K562 (cell line): Measurements from ENCODE around the gene CCDC87. TPM values are rescaled to one million over a fixed set of nuclear protein-coding genes. Genes with fewer than 3 reads are reported as not detected.
A peak's percentile ranks its signal among the peaks of the same experiment; 100 is the strongest.

ENCODE experiments used
- BRD4 ChIP-seq: fragments of 200-600 bp; sonication (generic); IDR thresholded peaks from 2 replicates; pipeline ENCODE4 v1.6.1; 2017; ENCODE audit warnings: inconsistent platforms
- CBX2 ChIP-seq: fragments of 200-600 bp; sonication (generic); IDR thresholded peaks from one replicate; pipeline ENCODE4 v1.6.1; 2012; ENCODE audit warnings: mild to moderate bottlenecking, low read length, inconsistent platforms; ENCODE audit not compliant: insufficient read depth, poor library complexity, severe bottlenecking
- ETS2 ChIP-seq: IDR thresholded peaks from 2 replicates; pipeline ENCODE4 v1.6.1; 2016; ENCODE audit warnings: borderline replicate concordance, missing genetic modification characterization, mild to moderate bottlenecking, moderate library complexity, missing compliant biosample characterization; ENCODE audit not compliant: poor library complexity, severe bottlenecking
- FOXM1 ChIP-seq, 2 experiments: fragments of 450-650 bp in 1 of 2; sonication (generic) in 1 of 2; formaldehyde crosslinking in 1 of 2; IDR thresholded peaks; 2 replicates each; pipeline versions ENCODE4 v1.6.1 to v1.9.0; 2017 to 2022; ENCODE audit warnings: low read depth in 2 of 2, mild to moderate bottlenecking in 2 of 2, missing genetic modification reagents in 1 of 2, moderate library complexity in 1 of 2
- GATA2 ChIP-seq: sonication (generic); formaldehyde crosslinking; IDR thresholded peaks from 2 replicates; pipeline ENCODE4 v1.4.0; 2020; ENCODE audit warnings: mild to moderate bottlenecking, missing genetic modification reagents
- HSF4 ChIP-seq: fragments of 250-450 bp; sonication (Bioruptor Pico); IDR thresholded peaks from 2 replicates; pipeline ENCODE4 v2.1.2; 2022; ENCODE audit warnings: mild to moderate bottlenecking, moderate library complexity, borderline replicate concordance
- MAFG ChIP-seq: fragments of 450-650 bp; conservative IDR thresholded peaks from 2 replicates; pipeline ENCODE4 v1.6.1; 2016; ENCODE audit warnings: missing genetic modification characterization, missing compliant biosample characterization
- NR3C1 ChIP-seq: sonication (generic); formaldehyde crosslinking; IDR thresholded peaks from 2 replicates; pipeline ENCODE4 v1.8.1; 2022; ENCODE audit warnings: missing genetic modification reagents
- RAD21 ChIP-seq, 2 experiments: fragments of 250-450 bp in 1 of 2; fragments of 450-650 bp in 1 of 2; sonication (Bioruptor Pico) in 1 of 2; formaldehyde crosslinking in 1 of 2; IDR thresholded peaks in 1 of 2; conservative IDR thresholded peaks in 1 of 2; 2 replicates each; pipeline versions ENCODE4 v1.4.0 to v1.8.0; 2020 to 2022; ENCODE audit warnings: mild to moderate bottlenecking in 2 of 2, moderate library complexity in 1 of 2
- SIN3B ChIP-seq: fragments of 450-650 bp; IDR thresholded peaks from 2 replicates; pipeline ENCODE4 v1.6.1; 2017; ENCODE audit warnings: low read depth, mild to moderate bottlenecking, moderate library complexity
- ZNF77 ChIP-seq: fragments of 250-450 bp; sonication (Bioruptor Pico); IDR thresholded peaks from 2 replicates; pipeline ENCODE4 v1.5.0; 2020
- polyA plus RNA-seq, 8 experiments: library from polyadenylated mRNA; depleted of rRNA in 4 of 8; stranded (reverse) in 5 of 8; unstranded in 3 of 8; fragments of >200 nt; fragmentation: Nextera tagmentation in 2 of 8; fragmentation: Illumina TruSeq in 1 of 8; extraction: Ambion mirVana in 2 of 8; extraction: Trizol in 1 of 8; gene quantifications; 2 replicates each; pipeline versions ENCODE4 v1.2.1 to v1.2.3, GENCODE V29; 2011 to 2014; ENCODE audit warnings: inconsistent platforms in 1 of 8, missing spikeins in 1 of 8
- total RNA-seq, 7 experiments: library from RNA; depleted of rRNA in 6 of 7; stranded (reverse); fragments of >200 nt in 6 of 7; fragmentation: Illumina TruSeq in 2 of 7; extraction: Trizol in 2 of 7; gene quantifications; 2 replicates each; pipeline versions ENCODE4 v1.2.1 to v1.2.3, GENCODE V29; 2011 to 2021; ENCODE audit warnings: low replicate concordance in 1 of 7
- TF ChIP-seq, protein P1 (sequence below): sonication (generic); formaldehyde crosslinking; IDR thresholded peaks from 2 replicates; pipeline ENCODE4 v1.8.0; 2023; ENCODE audit warnings: mild to moderate bottlenecking, missing genetic modification reagents
- TF ChIP-seq, protein P2 (sequence below), 2 experiments: fragments of 450-650 bp; IDR thresholded peaks; 2 replicates each; pipeline ENCODE4 v1.6.1; 2016
- TF ChIP-seq, protein P3 (sequence below): sonication (generic); formaldehyde crosslinking; IDR thresholded peaks from 2 replicates; pipeline ENCODE4 v1.8.1; 2023; ENCODE audit warnings: missing genetic modification reagents, mild to moderate bottlenecking, borderline replicate concordance
- TF ChIP-seq, protein P4 (sequence below): fragments of 450-650 bp; formaldehyde crosslinking; IDR thresholded peaks from 2 replicates; pipeline ENCODE4 v1.4.0; 2022; ENCODE audit warnings: mild to moderate bottlenecking, moderate library complexity

The CCDC87 gene
- total and polyA plus RNA-seq, 9 of the 15 experiments (the other 6 are each of a cell fraction or from before 2014, with no cell fraction given) = 0.03 to 0.44 (median 0.15) TPM; not detected in 1

DNA sequence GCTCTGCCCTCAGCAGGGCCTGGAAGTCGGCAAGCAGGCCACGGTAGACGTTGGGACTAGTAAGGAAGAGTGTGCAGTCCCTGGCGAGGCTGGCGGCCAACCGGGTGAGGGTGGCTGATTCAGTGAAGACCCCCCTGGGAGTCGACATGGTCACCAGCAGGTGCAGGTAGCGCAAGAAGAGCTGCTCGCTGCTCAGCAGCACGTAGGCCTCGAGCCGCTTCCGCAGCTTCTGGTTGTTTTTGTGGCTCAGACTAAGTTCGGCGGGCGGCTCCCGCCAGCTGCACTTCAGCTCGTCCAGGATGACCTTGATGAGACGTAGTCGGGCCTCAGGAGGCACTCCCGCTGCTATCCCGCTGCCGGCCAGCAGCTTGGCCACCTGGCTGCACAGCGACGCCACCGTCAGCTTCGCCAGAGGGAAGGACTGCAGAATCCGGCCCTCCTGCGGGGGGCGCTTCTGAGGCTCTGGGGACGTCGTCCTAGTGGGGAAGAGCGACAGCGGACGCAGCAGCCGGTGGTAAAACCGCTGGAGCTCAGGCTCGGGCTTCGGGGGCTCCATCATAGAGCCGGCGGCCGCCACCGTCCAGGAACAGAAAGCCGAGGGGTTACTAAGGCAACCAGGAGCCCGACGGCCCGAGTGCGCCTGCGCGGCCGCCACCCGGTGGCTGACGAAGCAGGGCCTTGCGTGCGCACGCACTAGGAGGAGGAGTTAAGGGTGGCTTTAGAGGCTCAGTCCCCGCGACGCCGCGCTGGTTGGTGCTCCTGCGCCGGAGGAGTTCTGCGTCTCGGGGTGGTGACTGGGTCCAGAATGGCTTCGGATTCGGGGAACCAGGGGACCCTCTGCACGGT is at the start of gene CCDC87, which contains the start of gene CCS (continued):
- TF ChIP-seq FOXM1 (IDR thresholded peaks at IDR 0.05; ENCODE audit: low read depth) (no peak), FOXM1 (CRISPR knock-in tag; IDR thresholded peaks at IDR 0.05; ENCODE audit: low read depth) (no peak), GATA2 (CRISPR knock-in tag) (no peak), HSF4 (CRISPR knock-in tag) (no peak), CBX2 (no peak), ETS2 (tag) (no peak), BRD4 (no peak), SIN3B (no peak), NR3C1 (CRISPR knock-in tag) (no peak), MAFG (tag) (no peak), ZNF77 (CRISPR knock-in tag) (no peak), RAD21 (CRISPR knock-in tag; conservative IDR thresholded peaks at IDR 0.05 in 1 of 2, IDR thresholded peaks at IDR 0.05 in 1 of 2) (peak; percentile 51 to 56; a peak in 3 of 4 replicates)
- TF ChIP-seq, protein P1, sequence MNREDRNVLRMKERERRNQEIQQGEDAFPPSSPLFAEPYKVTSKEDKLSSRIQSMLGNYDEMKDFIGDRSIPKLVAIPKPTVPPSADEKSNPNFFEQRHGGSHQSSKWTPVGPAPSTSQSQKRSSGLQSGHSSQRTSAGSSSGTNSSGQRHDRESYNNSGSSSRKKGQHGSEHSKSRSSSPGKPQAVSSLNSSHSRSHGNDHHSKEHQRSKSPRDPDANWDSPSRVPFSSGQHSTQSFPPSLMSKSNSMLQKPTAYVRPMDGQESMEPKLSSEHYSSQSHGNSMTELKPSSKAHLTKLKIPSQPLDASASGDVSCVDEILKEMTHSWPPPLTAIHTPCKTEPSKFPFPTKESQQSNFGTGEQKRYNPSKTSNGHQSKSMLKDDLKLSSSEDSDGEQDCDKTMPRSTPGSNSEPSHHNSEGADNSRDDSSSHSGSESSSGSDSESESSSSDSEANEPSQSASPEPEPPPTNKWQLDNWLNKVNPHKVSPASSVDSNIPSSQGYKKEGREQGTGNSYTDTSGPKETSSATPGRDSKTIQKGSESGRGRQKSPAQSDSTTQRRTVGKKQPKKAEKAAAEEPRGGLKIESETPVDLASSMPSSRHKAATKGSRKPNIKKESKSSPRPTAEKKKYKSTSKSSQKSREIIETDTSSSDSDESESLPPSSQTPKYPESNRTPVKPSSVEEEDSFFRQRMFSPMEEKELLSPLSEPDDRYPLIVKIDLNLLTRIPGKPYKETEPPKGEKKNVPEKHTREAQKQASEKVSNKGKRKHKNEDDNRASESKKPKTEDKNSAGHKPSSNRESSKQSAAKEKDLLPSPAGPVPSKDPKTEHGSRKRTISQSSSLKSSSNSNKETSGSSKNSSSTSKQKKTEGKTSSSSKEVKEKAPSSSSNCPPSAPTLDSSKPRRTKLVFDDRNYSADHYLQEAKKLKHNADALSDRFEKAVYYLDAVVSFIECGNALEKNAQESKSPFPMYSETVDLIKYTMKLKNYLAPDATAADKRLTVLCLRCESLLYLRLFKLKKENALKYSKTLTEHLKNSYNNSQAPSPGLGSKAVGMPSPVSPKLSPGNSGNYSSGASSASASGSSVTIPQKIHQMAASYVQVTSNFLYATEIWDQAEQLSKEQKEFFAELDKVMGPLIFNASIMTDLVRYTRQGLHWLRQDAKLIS (CRISPR knock-in tag) = no peak
- TF ChIP-seq, protein P2, sequence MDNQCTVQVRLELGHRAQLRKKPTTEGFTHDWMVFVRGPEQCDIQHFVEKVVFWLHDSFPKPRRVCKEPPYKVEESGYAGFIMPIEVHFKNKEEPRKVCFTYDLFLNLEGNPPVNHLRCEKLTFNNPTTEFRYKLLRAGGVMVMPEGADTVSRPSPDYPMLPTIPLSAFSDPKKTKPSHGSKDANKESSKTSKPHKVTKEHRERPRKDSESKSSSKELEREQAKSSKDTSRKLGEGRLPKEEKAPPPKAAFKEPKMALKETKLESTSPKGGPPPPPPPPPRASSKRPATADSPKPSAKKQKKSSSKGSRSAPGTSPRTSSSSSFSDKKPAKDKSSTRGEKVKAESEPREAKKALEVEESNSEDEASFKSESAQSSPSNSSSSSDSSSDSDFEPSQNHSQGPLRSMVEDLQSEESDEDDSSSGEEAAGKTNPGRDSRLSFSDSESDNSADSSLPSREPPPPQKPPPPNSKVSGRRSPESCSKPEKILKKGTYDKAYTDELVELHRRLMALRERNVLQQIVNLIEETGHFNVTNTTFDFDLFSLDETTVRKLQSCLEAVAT (IDR thresholded peaks at IDR 0.05) = peak; percentile 64 to 76; a peak in 2 of 4 replicates
- TF ChIP-seq, protein P3, sequence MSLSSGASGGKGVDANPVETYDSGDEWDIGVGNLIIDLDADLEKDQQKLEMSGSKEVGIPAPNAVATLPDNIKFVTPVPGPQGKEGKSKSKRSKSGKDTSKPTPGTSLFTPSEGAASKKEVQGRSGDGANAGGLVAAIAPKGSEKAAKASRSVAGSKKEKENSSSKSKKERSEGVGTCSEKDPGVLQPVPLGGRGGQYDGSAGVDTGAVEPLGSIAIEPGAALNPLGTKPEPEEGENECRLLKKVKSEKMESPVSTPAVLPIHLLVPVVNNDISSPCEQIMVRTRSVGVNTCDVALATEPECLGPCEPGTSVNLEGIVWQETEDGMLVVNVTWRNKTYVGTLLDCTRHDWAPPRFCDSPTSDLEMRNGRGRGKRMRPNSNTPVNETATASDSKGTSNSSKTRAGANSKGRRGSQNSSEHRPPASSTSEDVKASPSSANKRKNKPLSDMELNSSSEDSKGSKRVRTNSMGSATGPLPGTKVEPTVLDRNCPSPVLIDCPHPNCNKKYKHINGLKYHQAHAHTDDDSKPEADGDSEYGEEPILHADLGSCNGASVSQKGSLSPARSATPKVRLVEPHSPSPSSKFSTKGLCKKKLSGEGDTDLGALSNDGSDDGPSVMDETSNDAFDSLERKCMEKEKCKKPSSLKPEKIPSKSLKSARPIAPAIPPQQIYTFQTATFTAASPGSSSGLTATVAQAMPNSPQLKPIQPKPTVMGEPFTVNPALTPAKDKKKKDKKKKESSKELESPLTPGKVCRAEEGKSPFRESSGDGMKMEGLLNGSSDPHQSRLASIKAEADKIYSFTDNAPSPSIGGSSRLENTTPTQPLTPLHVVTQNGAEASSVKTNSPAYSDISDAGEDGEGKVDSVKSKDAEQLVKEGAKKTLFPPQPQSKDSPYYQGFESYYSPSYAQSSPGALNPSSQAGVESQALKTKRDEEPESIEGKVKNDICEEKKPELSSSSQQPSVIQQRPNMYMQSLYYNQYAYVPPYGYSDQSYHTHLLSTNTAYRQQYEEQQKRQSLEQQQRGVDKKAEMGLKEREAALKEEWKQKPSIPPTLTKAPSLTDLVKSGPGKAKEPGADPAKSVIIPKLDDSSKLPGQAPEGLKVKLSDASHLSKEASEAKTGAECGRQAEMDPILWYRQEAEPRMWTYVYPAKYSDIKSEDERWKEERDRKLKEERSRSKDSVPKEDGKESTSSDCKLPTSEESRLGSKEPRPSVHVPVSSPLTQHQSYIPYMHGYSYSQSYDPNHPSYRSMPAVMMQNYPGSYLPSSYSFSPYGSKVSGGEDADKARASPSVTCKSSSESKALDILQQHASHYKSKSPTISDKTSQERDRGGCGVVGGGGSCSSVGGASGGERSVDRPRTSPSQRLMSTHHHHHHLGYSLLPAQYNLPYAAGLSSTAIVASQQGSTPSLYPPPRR (CRISPR knock-in tag) = no peak
- TF ChIP-seq, protein P4, sequence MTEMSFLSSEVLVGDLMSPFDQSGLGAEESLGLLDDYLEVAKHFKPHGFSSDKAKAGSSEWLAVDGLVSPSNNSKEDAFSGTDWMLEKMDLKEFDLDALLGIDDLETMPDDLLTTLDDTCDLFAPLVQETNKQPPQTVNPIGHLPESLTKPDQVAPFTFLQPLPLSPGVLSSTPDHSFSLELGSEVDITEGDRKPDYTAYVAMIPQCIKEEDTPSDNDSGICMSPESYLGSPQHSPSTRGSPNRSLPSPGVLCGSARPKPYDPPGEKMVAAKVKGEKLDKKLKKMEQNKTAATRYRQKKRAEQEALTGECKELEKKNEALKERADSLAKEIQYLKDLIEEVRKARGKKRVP (CRISPR knock-in tag) = no peak
